Myocyte (in vitro differentiated cells): ENCODE results near the gene KCNC3. TPM values are rescaled to one million over a fixed set of nuclear protein-coding genes. Genes with fewer than 3 reads are reported as not detected.

Experiments used
- DNase-seq: peaks from one replicate; pipeline ENCODE4 v3.0.0-alpha.2; 2012; ENCODE audit warnings: low read depth
- polyA plus RNA-seq: library from polyadenylated mRNA; unstranded; fragments of >200 nt; gene quantifications from one replicate; pipeline ENCODE4 v1.2.1, GENCODE V29; 2012; ENCODE audit warnings: missing spikeins
- total RNA-seq: library from RNA; depleted of rRNA; stranded (reverse); fragments of >200 nt; gene quantifications from 2 replicates; pipeline ENCODE4 v1.2.3, GENCODE V29; 2014

Gene KCNC3
- total RNA-seq, result not detected in 2 replicates
- not detected for polyA plus RNA-seq

DNA sequence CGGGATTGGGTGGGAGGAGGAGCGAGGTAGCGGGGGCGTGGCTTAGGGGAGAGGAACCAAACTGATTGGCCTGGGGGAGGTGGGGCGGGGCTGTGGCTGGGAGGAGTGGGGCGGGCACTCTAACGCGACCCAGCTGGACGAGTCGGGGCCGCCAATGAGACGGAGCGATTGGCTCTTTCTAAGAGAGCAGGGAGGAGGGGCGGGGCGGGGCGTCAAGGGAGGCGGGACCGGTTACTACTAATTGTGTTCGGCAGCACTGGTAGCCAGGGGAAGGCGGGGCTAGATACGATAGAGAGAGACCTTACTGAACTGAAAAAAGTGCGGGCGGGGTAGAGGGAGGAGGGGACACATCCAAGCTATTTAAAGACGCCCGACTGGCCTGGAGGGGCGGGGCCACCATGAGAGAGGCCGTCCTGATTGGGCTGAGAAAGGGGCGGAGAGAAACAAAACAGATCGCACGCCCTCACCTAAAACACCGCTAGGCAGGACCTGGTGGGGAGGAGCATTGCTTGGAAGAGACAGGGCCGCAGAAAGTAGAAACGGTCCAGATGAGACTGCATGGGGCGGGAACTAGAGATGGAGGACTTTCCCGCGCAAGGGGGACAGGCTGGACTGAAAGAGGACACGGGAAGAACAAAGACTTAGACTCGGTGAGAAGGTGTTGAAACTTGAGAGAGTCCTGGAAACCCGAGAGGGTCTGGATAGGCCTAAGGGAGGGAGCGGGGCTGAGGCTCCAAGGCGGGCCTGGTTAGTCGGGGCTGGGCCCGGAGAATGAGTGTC, at the start of gene KCNC3:
Gene KCNC3 (minus strand): TSS at position 232 of the 780 bp plus-strand sequence. CDS start 295 bp downstream, outside the sequence.
- no peak for DNase-seq

DNA sequence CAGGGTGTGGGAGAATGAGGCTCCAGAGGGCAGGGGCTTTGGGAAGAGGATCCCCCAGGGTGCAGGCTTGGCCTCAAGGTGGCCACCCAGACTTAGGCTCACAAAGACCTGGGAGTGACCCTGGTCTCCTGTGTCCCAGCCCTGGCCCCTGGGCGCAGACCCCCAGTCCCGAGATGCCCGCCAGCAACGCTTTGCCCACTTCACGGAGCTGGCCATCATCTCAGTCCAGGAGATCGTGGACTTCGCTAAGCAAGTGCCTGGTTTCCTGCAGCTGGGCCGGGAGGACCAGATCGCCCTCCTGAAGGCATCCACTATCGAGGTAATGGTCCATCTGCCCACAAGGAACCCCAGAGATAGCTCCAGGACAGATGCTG, 49.7 kb upstream of the KCNC3 start:
- no peak for DNase-seq

DNA sequence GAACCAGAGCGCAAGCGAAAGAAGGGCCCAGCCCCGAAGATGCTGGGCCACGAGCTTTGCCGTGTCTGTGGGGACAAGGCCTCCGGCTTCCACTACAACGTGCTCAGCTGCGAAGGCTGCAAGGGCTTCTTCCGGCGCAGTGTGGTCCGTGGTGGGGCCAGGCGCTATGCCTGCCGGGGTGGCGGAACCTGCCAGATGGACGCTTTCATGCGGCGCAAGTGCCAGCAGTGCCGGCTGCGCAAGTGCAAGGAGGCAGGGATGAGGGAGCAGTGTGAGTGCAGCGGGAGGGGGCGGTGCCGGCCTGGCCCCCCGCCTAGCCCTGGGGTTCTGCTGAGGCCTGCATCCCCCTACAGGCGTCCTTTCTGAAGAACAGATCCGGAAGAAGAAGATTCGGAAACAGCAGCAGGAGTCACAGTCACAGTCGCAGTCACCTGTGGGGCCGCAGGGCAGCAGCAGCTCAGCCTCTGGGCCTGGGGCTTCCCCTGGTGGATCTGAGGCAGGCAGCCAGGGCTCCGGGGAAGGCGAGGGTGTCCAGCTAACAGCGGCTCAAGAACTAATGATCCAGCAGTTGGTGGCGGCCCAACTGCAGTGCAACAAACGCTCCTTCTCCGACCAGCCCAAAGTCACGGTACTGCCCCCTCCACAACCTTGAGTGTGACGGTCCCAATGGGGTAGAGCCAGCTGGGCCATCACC, 49.1 kb upstream of the KCNC3 start:
- DNase-seq, result no peak

DNA sequence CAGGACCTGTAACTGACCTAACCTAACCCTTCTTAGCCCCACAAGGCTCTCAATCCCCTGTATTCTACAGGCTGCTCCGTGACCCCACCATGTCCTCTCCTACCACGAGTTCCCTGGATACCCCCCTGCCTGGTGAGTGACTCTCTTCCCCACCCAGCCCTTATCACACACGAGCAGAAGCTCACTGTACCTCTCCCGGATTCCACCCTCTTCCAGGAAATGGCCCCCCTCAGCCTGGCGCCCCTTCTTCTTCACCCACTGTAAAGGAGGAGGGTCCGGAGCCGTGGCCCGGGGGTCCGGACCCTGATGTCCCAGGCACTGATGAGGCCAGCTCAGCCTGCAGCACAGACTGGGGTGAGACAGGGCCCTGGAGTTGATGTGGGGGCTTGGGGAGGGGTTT, 48.3 kb upstream of the KCNC3 start:
- DNase-seq, result no peak

DNA sequence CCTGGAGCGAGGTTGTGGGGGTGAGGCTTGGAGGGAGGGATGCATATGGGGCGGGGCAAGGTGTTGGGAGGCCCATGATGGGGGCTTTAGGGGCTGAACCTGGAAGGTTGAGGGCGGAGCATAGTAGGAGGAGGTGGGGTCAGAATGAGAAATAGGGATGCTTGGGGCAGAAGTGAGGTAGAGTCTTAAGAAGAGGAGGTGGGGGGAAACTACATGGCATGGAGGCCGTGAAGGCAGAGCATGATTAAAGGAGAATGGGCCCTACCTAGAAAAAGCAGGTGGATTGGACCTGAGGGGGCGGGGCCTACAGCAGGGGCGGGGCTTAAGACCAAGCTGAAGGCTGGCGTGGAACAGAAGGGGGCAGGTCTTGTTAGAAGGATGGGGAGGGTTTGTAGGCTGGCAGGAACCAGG, 47.9 kb upstream of the KCNC3 start:
- DNase-seq, result no peak

DNA sequence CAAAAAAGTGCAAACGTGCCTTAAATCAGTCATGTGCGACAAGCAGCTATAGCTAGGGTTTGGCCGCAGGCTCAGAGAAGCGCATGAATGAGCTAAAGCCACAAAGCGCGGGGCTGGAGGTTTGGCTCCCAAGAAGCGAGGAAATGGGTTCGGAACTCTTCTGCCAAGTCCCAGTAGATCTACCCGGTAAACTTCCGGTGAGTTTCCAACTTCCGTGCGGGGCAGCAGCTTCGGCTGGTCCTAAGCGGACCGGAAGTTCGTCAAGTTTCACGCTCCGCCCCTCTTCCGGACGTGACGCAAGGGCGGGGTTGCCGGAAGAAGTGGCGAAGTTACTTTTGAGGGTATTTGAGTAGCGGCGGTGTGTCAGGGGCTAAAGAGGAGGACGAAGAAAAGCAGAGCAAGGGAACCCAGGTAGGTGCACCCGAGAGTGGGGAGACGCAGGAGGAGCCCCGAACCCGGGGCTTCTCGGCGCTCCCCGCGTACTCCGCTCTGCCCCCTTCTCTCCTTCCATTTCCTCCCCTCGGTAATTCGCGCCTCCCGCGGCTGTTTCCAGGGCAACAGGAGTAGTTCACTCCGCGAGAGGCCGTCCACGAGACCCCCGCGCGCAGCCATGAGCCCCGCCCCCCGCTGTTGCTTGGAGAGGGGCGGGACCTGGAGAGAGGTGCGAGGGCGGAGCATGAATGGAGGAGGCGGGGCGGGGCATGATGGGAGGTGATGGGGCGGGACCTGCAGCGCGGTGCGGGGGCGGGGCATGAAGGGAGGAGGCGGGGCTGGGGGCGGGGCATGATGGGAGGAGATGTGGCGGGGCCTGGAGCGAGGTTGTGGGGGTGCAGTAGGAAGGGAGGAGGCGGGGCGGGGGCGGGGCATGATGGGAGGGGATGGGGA, 47.2 kb upstream of the KCNC3 start, which contains the start of gene NR1H2:
Gene NR1H2 (plus strand): TSS at position 292 of the 885 bp plus-strand sequence. CDS start 1,149 bp downstream, outside the sequence.
- peak; percentile 96 for DNase-seq

DNA sequence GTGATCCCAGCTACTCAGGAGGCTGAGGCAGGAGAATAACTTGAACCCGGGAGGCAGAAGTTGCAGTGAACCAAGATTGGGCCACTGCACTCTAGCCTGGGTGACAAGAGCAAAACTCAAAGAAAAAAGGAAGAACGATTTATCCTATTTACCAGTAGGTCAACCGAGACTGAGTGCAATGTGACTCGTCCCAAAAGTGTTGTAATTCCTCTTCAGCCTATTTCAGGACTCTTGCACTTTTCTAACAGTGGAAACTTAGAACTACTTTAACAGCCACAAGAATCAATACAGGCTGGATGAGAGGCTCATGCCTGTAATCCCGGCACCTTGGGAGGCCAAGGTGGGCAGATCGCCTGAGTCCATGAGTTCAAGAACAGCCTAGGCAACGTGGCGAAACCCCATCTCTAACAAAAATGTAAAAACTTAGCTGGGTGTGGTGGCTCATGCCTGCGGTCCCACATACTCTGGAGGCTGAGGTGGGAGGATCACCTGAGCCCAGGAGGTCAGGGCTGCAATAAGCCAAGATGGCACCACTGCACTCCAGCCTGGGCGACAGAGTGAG, 42.8 kb upstream of the KCNC3 start:
- no peak for DNase-seq

DNA sequence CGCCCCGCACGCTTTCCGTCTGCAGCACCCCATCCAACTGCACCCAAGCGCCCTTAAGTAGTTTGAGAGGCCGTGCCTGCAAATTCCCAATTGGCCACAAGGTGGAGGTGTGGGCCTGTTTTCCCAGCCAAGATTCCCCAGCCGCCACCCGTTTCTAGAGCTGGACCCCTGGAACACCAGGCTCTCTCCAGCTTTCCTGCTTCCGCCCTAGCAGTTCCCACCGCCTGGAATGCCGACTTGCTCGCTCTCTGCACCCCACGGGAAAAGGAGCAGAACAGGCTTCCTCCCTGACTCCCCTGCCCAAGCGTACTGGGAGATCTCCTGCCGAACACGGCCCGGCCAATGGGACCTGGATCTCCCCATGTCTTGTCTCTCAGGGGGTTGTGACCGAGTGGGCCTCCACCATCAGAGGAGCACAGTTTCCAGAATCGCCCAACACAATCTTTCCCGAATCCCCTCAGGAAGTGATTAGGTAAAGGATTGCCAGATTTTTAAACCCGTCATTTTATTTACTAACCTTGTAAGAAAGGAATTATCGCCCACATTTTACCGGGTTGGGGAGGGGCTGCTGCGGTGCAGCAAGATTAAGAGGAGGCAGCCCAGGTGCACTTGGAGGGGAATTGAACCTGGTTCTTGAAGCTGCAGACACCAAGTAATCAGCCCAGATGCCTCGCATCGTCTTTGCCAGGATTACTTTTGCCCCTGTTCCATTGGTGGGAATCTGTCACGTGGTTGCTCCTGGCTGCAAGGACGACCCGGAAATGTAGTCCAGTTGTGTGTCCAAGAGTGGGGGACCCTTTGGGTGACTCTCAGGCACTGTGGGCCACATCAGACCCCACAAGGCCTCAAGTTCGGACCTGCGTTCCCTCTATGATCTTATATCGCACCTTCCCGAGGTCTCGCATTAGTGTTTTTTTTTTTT, 39.7 kb upstream of the KCNC3 start:
- peak; percentile 91 for DNase-seq

DNA sequence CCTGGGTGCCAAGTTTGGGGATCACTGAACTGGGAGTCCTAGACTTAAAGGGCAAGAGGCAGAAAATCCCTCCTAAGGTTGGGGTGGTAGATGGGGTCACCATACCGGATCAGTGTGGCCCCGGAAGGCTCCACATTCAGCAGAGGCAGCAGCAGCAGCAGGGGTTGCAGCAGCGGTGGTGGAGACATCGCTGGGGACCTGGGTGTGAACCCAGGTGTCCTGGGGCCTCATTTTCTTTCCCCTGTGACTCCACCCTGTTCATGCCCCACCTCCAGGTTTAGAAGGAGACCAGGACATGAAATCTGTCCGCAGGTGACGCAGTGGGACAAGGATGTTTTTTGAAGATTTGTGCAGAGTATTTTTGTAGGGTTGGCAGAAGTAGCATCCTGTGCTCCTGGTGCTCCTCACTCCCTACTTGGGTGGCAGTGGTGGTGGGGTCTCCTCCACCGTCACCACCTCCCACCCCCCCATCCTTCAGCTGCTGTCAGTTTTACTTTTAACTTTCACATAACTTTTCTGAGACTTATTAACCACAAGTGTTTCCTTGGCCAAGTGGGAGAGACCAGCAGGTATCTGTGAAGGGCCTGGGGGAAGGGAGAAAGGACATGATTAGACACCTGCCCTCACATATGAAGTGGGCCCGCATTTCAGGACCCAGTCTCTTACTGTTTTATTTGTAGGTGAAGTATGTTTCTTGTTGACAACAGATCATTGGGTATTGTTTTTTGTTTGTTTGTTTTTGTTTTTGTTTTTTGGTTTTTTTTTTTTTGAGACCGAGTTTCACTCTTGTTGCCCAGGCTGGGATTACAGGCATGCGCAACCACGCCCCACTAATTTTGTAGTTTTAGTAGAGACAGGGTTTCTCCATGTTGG, 36.5 kb upstream of the KCNC3 start, which contains the start of gene NAPSA:
Gene NAPSA (minus strand): TSS at position 206 of the 873 bp plus-strand sequence. CDS start 18 bp downstream, at position 188.
- DNase-seq, result no peak

DNA sequence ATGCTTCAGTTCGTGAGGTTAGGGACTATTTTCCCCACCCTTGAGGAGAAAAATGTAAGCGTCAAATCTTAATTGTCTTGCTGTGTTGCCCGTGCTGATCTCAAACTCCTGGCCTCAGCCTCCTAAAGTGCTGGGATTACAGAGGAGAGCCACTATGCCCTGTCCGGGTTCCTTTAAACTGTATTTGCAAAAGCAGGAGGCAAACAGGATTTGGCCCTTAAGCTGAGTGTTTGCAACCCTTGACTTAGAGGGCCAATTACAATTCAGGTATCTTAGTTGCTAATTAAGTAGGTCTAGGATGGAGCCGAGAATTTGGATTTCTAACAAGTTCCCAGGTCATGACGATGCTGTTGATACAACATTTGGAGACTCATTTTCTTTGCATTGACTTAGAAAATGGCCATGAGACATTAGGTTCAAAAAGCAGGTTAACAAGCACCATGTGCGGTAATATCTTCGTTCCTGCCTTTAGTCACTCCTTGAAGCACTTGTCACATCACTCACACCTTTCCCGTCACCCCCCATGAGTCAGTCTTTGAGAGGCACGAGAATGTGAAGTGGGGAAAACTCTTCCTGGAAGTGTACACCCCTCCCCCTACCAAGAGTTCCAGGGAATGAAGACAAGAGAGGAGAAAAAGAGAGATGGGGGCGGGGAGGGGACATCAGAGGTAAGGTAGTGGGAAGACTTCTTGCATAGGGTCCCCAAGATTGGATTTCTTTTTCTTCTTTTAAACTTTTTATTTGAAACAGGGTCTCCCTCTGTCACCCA, 33.7 kb upstream of the KCNC3 start:
- no peak for DNase-seq

DNA sequence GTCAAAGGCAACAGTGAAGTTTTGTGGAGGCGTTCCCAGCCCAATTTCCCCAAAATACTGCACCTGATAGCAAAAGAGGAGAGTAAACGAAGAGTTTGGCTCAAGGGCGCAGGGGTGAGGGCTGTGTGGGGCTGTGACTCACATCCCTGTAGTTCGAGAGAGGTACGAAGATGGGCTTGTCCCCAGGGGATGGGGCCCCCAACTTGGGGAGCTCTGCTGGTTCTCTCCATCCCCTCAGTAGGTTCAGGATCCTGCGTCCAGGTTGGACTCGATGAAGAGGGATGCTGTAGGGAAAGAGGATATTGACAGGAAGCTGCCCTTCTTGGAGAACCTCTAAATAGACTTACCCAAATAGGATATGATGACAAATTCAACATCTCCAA, 32.8 kb upstream of the KCNC3 start:
- no peak for DNase-seq

DNA sequence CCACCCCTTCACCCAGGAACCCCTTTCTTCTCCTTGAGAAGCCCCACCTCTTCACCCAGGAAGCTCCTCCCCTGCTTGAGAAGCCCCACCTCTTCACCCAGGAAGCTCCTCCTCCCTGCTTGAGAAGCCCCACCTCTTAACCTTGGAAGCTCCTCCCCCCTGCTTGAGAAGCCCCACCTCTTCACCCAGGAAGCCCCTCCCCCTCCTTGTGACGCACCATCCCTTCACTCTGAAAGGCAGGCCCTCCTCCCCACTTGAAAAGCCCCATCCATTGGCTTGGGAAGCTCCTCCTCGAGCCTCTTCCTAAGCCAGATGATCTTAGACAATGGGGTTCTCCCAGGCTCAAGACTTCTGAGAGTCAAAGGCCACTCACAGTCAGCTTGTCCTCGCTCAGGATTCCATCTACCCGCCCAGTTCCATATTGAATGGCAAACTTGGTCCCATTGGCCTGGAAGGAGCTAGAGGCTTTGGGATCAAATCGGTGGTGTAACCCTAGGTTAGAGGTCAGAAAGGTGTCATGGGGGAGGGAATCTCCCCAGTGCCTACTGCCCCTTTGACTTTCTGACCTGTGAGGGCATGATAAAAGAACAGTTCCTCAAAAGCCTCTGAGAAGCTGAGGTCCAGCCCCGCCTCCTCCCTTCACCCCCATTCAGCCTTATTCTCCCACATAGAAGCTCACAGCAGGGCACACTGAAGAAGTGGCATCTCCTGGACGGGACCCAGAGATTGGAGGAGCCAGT, 32.3 kb upstream of the KCNC3 start:
- DNase-seq, result no peak

DNA sequence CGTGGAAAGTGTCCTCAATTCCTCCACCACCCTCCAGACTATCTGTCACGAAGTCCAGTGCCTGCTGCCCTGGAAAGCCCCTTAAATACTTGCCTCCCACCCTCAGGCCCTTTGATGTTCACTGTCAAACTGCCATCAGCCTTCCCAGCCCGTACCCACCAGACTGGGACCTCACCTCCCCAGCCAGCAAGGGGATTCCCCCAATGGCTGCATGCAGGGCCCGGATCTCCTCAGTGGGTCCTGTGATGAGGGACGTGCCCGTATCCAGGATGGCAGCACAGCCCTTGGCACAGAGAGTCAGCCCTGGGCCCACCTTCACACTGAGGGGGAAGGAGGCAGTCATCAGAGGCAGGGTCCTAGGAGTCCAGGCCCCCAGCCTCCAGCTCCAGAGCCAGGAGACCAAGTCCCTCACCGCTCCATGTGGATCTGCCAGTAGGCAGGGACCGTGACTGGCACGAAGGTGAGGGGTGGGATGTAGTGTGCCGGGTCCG, 30.2 kb upstream of the KCNC3 start:
- DNase-seq, result no peak

DNA sequence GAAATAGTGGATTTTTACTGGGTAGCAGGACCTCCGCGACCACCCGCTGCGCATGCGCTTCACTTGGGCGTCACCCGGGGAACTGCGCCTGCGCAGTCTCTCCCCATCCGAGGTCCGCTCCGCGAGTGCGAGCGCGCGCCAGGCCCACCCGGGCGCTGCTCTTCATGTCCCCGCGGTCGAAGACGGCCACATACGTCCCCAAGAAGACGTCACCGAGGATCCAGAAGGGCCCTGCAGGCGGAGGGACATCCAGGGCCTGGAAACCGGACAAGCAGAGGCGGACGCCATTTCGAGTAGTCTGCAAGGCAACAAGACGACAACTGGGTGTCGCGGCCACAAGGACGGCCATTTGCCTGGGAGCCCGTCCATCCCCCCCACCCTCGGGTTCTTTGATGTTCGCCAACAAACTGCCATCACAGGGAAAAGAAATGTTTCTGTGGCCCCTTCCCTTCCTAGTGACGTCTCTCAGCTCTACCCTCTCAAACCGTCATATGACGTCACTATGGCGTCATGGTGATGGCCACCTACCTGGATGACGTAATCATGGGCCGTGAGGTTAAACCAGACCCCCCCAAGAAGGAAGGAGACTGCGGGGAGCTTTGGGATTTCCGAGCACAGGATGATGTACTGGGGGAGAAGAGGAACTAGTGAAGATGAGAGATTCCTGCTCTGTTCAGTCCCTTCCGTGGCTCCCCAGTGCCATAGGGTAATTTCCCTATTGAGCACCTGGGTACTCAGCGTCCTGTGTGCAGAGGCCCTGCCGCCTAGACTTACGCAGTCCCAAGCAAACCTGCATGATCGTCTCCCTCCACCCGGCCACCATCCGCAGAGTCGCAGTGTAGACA, 29.5 kb upstream of the KCNC3 start:
- DNase-seq, result no peak

DNA sequence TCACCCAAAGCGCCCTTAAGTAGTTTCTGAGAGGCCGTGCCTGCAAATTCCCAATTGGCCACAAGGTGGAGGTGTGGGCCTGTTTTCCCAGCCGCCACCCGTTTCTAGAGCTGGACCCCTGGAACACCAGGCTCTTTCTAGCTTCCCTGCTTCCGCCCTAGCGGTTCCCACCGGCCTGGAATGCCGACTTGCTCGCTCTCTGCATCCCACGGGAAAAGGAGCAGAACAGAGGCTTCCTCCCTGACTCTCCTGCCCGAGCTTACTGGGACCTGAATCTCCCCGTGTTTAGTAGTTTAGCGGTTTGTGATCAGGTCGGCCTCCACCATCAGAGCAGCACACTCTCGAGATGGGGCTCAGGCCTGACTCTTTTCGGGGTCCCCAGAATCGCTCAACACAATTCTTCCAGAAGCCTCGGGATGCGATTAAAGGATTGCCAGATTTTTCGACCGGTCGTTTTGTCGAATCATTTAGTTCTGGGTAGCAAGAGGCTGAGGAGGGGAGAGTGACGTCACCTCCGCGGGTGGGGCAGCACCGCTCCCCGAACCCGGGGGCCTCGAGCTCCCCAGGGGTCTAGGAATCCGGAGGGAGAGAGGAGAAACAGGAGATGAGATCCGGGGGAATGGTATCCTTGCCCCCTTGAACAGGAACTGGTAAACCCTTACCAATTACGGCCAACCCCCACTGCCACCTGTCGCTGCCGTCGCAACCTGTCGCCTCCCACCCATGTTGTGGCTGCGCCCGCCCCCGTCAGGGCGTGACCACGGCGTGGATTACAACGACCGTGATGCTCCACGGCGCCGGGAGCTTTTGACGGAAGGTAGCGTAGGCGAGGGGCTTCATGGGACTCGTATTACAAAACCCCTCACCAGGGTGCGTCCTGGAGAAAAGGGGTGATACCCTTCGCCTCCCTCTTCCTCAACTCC, 28.3 kb upstream of the KCNC3 start:
- peak; percentile 66 for DNase-seq
